Duodenal mucosa (tissue), 2 donors: ENCODE measurements around the gene TTC1.

Experiments used
- H3K27ac ChIP-seq: one replicate; pipeline ENCODE4 v1.7.0; 2013; ENCODE audit warnings: low read depth, low read length
- H3K27me3 ChIP-seq, 2 donors: one replicate each; pipeline ENCODE4 v1.7.0; 2013; ENCODE audit warnings: low read length in 2 of 2, control low read depth in 1 of 2; ENCODE audit not compliant: insufficient read depth in 2 of 2, control insufficient read depth in 1 of 2
- H3K36me3 ChIP-seq, 2 donors: one replicate each; pipeline ENCODE4 v1.7.0; 2013; ENCODE audit warnings: low read length in 2 of 2, control low read depth in 1 of 2; ENCODE audit not compliant: insufficient read depth in 2 of 2, control insufficient read depth in 1 of 2
- H3K4me1 ChIP-seq, 2 donors: one replicate each; pipeline ENCODE4 v1.7.0; 2013; ENCODE audit warnings: low read length in 2 of 2, control low read depth in 1 of 2; ENCODE audit not compliant: insufficient read depth in 2 of 2, control insufficient read depth in 1 of 2
- H3K4me3 ChIP-seq, 2 donors: one replicate each; pipeline ENCODE4 v1.7.0; 2013; ENCODE audit warnings: low read length in 2 of 2, low read depth in 1 of 2
- H3K9ac ChIP-seq, 2 donors: one replicate each; pipeline ENCODE4 v1.7.0; 2013; ENCODE audit warnings: low read length in 2 of 2, low read depth in 1 of 2
- H3K9me3 ChIP-seq, 2 donors: one replicate each; pipeline ENCODE4 v1.7.0; 2013; ENCODE audit warnings: low read length in 2 of 2, control low read depth in 1 of 2; ENCODE audit not compliant: control insufficient read depth in 1 of 2

The TTC1 gene

DNA sequence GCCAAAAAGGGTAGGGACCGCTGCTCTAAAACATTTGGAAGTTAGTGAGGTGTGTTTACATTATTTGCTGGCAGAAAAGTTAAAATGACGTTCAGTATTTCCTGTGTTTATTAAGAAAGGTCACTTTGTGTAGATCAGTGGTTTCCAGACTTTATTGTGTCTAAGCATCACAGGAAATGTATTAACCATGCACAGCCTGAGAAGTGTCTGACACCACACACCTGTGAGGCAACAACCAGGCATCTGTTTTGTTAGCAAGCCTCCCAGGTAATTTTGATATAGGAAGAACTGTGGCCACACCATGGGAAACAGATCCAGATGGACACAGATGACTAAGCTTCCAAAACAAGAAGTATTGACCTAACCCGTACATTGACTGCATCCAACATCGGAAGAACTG is 12.0 kb downstream of the TTC1 start:
- H3K4me3 ChIP-seq: no peak overlapping the region
- H3K27me3 ChIP-seq: no peaks in the 10 kb centered on the region
- H3K36me3 ChIP-seq: peaks cover 0 to 19% of the 10 kb centered on the region in 2 donors
- no peak overlapping the region for H3K9ac ChIP-seq
- H3K27ac ChIP-seq: no peak overlapping the region
- no peaks in the 10 kb centered on the region for H3K9me3 ChIP-seq
- peaks cover 7 to 10% of the 10 kb centered on the region in 2 donors for H3K4me1 ChIP-seq

DNA sequence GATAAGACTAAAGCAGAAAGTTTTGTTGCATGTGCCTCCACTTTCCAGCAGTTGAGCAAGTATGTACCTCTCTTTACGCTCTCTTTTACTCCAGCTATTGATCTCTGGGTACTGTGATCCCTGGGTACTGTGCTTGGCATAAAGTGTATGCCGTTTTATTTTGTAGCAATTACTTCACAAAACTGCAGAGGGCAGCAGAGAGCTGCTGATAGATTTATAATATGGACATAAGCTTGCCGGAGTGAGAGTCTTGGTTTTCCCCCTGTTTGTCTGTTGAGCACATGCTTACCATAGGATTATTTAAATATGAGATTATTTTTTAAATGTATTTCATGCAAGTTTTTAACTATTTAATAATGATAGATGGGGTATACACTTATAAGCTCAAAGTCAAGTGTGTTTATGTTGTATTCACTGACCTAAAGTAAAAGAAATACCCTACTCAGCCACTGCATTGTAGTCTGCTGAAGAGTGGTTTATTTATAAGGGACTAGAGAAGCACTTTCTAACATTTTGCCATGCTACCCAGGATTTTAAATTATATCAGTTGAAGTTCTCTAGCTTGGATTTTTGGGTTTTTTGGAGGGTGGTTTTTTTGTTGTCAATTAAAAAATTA is 13.0 kb downstream of the TTC1 start:
- Histone ChIP-seq H3K4me1 (peaks cover 7 to 10% of the 10 kb centered on the region in 2 donors), H3K4me3 (no peak overlapping the region), H3K9me3 (no peaks in the 10 kb centered on the region), H3K27me3 (no peaks in the 10 kb centered on the region), H3K9ac (no peak overlapping the region), H3K36me3 (peaks cover 0 to 19% of the 10 kb centered on the region in 2 donors), H3K27ac (no peak overlapping the region)

DNA sequence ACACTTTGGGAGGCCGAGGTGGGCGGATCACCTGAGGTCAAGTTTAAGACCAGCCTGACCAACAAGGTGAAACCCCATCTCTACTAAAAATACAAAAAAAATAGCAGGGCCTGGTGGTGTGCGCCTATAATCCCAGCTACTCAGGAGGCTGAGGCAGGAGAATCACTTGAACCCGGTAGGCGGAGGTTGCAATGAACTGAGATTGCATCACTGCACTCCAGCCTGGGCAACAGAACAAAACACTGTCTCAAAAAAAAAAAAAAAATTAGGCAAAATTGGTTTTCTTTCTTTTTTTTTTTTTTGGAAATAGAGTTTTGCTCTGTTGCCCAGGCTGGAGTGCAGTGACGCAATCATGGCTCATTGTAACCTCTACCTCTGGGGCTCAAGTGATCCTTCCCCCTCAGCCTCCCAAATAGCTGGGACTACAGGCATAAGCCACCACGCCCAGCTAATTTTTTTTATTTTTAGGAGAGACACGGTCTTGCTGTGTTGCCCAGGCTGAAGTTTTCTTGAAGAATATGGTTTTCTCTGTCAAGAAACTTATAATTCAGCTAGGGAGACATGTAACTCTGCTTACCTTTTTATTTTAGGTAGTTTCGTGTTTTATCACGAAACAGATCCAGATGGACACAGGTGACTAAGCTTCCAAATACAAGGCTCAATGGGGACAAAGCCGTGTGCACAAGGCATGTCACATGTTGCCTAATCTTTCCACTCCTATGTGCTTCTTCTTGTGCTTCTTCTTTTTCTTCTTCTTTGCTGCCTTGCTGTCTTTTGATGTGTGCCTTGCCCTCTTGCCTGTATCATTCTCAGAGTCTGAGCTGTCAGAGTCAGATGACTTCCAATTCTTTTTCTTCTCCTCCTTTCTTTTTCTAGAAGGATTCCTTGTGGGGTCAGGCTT is 14.3 kb downstream of the TTC1 start:
- Histone ChIP-seq H3K4me1 (peaks cover 7 to 10% of the 10 kb centered on the region in 2 donors), H3K36me3 (peaks cover 0 to 13% of the 10 kb centered on the region in 2 donors), H3K9ac (no peak overlapping the region), H3K27ac (no peak overlapping the region), H3K27me3 (no peaks in the 10 kb centered on the region), H3K4me3 (no peak overlapping the region), H3K9me3 (no peaks in the 10 kb centered on the region)

DNA sequence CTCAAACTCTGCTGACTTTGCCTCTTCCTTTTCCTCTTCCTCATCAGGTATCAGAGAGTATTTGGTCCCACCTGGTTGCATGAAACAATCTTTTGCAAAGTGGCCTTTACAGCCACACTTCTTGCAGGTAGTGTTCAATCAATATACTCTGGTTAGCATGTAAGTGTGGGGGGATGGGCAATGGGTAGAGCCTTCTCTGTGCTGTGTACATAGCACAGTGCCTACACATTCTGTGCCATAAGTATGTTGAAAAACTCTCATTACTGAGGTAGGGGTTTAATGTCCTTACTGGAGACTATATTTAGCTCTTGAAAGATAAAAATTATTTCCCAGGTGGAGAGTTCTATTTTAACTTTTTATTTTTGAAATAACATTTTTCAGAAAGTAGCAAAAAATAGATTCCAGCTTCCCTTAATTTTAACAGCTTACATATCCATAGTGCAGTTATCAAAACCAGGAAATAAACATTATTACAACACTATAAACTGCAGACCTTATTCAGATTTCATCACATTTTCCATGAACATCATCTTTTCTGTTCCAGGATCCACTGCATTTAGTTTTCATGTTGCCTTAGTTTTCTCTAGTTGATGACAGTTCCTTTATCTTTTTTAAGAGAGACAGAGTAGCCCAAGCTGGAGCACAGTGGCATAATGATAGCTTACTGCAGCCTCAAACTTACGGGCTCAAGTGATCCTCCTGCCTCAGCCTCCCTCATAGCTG is 15.1 kb downstream of the TTC1 start:
- Histone ChIP-seq H3K36me3 (peaks cover 0 to 17% of the 10 kb centered on the region in 2 donors), H3K4me3 (no peak overlapping the region), H3K4me1 (peaks cover 7 to 10% of the 10 kb centered on the region in 2 donors), H3K27me3 (no peaks in the 10 kb centered on the region), H3K9ac (no peak overlapping the region), H3K9me3 (no peaks in the 10 kb centered on the region), H3K27ac (no peak overlapping the region)

DNA sequence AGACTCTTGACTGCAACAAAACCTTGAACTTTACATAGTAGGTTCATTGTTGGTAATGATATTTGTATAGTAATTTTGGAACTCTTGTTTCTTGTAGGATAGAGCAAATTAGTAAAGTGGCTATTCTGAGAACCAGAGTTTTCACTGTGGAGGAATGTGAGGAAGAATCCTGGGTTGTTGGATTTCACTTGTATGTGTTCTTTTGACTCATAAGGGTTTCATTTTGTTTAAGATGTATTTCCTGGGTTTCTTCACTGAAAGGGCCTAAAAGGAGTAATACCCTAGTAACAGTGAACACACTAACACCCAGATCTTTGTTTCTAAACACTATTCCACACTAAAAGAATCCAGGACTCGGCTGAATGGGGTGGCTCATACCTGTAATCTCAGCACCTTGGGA is 20.1 kb downstream of the TTC1 start:
- Histone ChIP-seq H3K4me1 (peaks cover 3 to 11% of the 10 kb centered on the region in 2 donors), H3K36me3 (peaks cover 0 to 21% of the 10 kb centered on the region in 2 donors), H3K4me3 (no peak overlapping the region), H3K9ac (no peak overlapping the region), H3K27me3 (no peaks in the 10 kb centered on the region), H3K27ac (no peak overlapping the region), H3K9me3 (no peaks in the 10 kb centered on the region)

DNA sequence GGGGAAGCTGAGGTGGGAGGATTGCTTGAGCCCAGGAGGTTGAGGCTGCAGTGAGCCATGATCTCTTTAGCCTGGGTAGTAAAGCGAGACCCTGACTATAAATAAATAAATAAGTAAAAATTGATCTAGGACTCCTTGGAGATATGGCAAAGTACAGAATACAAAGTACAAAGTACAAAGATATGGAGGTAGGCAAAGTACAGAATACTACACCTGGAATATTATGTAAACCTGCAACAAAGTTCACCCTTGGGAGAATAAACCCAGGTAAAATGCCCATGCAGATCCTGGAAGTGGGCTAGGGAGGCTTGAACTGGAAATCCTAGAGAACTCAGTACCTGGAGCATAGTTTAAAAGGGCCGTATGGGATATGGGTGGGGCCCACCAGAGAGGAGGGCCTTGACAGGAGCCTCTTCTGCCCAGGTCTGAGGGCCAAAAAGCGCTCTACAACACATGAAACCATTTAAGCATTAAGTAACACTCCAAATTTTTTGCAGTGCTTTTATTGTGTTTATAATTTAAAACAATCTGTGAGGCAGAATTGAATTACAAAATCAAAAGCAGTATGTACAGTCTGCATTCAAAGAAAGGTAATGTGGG is 20.7 kb downstream of the TTC1 start:
- H3K4me1 ChIP-seq: peaks cover 3 to 11% of the 10 kb centered on the region in 2 donors
- H3K9ac ChIP-seq: no peak overlapping the region
- no peak overlapping the region for H3K4me3 ChIP-seq
- H3K36me3 ChIP-seq: peaks cover 0 to 22% of the 10 kb centered on the region in 2 donors
- no peaks in the 10 kb centered on the region for H3K27me3 ChIP-seq
- H3K27ac ChIP-seq: no peak overlapping the region
- no peaks in the 10 kb centered on the region for H3K9me3 ChIP-seq

DNA sequence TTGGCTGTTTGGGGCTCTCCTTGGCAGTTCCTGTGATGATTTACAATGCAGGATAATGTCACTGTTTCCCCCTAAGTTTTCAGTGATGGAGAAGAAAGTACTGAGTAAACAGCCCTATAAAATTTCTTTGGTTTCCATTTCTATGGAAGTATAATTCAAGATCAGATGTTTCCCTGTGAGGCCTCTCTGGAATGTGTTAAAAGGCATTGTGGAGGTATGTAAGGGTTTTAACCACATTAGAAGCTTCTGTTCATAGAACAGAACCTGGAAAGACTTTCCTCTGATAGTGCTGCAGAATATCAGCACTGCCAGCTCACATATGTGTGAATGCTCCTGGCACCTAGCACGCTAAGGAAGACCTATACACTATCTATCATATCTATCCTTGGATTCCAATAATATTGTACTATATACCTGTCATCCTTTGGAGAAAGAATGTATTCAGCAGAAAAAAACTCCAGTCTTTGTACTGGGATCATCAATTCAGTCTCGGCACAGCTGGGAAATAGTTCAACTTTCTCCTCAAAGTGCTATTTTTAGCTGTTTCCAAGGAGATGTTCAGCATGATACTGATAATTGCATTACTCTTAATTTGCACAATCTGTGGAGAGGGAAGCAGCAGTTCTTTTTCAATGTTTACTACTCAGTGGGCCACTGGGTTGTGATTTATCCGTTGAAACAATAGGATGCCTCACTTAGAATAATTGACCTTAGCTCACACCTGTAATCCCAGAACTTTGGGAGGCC is 21.9 kb downstream of the TTC1 start:
- peaks cover 3 to 11% of the 10 kb centered on the region in 2 donors for H3K4me1 ChIP-seq
- H3K9ac ChIP-seq: no peak overlapping the region
- H3K9me3 ChIP-seq: no peaks in the 10 kb centered on the region
- no peaks in the 10 kb centered on the region for H3K27me3 ChIP-seq
- H3K4me3 ChIP-seq: no peak overlapping the region
- H3K27ac ChIP-seq: no peak overlapping the region
- H3K36me3 ChIP-seq: peaks cover 8 to 29% of the 10 kb centered on the region in 2 donors

DNA sequence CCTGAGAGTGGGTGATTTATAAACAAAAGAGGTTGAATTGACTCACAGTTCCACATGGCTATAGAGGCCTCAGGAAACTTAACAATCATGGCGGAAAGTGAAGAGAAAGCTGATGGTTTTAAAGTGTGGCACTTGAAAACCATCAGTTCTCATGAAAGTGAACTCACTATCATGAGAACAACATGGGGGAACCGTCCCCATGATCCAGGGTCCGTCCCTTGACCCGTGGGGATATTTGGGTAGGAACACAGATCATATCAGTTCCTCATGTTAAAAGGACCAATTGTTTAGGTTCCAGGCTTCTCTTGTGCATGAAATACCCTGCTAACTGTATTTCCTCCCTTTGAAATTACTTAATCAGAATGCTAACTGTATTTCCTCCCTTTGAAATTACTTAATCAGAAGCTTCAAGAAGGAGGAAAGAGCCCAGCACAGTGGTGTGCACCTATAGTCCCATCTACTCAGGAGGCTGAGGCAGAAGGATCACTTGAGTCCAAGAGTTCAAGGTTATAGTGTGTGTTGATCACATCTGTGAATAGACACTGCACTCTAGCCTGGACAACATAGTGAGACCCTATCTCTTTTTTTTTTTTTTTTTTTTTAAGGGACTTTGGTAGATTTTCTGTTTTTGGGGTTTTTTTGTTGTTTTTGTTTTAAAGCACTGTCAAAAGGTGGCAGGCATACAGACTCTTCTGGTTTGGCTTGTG is 24.8 kb downstream of the TTC1 start:
- peaks cover 3 to 11% of the 10 kb centered on the region in 2 donors for H3K4me1 ChIP-seq
- H3K9ac ChIP-seq: no peak overlapping the region
- H3K36me3 ChIP-seq: peaks cover 16 to 35% of the 10 kb centered on the region in 2 donors
- no peaks in the 10 kb centered on the region for H3K9me3 ChIP-seq
- H3K4me3 ChIP-seq: no peak overlapping the region
- no peaks in the 10 kb centered on the region for H3K27me3 ChIP-seq
- no peak overlapping the region for H3K27ac ChIP-seq

DNA sequence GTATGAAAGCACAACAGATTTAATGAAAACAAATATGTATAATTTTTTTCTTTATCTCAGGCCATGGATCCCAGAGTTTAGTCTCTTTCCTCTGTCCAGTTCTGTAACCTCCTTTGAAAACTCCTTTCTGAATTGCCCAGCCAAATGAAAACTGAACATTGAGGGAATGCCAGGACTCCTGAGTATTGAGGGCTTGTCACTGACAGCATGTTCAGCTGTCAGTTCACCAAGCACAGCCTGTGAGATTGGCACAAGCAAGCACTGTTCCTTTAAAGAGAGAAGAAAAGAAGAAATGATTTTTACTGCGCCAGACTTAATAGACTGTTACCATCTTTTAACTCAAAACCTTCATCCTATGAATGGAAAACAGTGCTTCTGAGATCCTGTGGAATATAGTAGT is 27.3 kb downstream of the TTC1 start:
- H3K27me3 ChIP-seq: no peaks in the 10 kb centered on the region
- H3K4me1 ChIP-seq: no peaks in the 10 kb centered on the region
- no peak overlapping the region for H3K9ac ChIP-seq
- peaks cover 16 to 31% of the 10 kb centered on the region in 2 donors for H3K36me3 ChIP-seq
- no peak overlapping the region for H3K4me3 ChIP-seq
- H3K27ac ChIP-seq: no peak overlapping the region
- no peaks in the 10 kb centered on the region for H3K9me3 ChIP-seq
